Activated naive CD4-positive, alpha-beta T cell treated with Interleukin-2 at 50 U/mL for 16 hours (primary cell): ENCODE results near the gene MCTP1.
"Not testable (repeated sequence)": the region's sequence is repeated elsewhere in the genome, so short reads cannot be mapped to it uniquely, and the experiment has no call there.

Experiments used
- DNase-seq: peaks from one replicate; pipeline ENCODE4 v3.0.0-alpha.2; 2020

The MCTP1 gene

DNA sequence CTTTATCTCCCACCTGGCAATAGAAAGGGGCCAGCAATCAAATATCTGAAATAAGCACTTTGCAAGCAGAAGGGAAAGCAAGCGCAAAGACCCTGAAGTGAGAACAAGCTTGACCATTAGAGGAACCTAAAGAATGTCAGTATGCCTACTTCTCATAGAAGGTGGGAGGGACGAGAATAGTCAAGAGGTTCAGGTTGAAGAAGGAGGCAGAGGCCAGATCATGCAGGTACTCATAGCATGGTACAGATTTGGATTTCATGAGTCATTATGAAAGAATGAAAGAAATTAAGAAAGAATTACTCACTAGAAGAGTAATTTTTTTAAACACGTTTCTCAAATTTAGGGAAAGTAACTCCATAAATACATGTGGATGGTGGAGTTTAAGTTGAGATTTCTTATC is 33.7 kb downstream of the MCTP1 start:
- no peak for DNase-seq

DNA sequence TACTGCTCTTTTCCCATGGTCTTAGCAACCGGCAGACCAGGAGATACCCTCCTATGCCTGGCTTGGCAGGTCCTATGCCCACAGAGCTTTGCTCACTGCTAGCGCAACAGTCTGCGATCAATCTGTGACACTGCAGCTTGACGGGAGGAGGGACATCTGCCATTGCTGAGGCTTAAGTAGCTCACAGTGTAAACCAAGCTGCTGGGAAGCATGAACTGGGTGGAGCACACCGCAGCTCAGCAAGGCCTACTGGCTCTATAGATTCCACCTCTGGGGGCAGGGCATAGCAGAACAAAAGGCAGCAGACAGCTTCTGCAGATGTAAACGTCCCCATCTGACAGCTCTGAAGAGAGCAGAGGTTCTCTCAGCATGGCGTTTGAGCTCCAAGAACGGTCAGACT is 40.4 kb downstream of the MCTP1 start:
- no peak for DNase-seq

DNA sequence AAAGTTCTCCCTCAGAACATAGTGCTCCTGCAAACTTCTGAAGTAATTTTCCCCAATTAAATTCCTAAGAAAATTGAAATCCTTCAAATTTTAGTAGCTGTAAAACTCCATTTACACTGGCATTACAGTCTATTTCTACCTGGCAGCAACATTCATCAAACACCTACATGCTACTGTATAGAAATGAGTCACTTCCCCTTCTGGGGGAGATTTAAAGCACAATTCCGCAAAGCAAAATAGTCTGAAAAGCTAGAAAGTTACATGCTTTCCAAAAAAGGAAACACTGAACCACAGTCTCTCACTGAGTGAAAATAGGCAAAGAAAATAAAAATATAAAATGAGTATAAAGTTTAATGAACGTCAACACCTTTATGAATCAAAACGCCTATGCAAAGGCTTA is 43.3 kb downstream of the MCTP1 start:
- no peak for DNase-seq

DNA sequence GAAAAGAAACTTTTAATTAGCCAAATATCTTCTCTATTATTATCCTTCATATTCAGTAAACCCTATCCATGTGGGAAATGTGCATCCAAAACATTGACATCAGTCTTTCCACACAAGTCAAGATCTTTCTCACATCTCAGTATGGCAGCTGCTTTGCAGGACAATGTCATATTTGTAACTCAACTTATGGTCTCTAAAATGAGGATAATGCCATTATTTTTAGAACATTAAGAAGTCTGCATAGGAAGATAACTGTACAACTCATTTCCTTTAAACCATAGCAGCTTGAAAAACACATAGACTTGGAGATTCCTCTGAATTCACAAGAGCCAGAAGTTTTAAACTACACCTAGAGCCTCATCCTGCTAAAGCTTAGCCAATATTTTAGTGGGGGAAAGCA is 43.7 kb downstream of the MCTP1 start:
- DNase-seq: no peak

DNA sequence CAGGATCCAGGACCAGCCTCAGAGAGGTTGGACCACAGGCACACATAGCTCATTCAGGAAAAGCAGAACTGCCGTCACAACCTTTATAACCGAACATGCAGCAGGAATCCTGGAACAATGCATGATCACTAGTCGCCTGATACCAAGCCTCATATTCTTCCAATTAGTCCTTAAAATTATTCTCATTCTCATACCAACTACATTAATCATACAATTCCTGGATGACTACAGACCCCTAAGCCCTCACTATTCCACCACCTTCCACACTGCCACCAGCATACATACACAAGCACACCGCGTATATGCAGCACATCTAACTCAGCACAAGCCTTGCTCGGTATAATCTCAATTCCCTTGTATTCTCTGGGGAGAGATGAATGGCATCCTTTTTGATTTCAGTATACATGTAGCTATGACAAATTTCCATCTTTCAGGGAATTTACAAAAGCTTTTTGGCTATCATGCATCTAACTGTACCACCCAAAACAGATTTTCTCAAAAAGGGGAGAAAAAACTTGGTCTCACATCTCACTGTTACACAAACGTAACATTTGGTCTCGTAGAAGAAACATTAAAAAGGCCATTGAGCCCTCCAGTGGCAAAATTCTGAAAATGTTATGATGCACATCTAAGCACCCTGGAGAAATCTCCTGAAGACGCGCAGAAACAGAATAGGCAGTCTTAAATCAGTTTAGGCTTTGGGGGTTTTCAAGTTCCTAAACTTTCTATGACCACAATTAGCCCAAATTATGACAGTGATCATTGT is 46.2 kb downstream of the MCTP1 start:
- DNase-seq: no peak

DNA sequence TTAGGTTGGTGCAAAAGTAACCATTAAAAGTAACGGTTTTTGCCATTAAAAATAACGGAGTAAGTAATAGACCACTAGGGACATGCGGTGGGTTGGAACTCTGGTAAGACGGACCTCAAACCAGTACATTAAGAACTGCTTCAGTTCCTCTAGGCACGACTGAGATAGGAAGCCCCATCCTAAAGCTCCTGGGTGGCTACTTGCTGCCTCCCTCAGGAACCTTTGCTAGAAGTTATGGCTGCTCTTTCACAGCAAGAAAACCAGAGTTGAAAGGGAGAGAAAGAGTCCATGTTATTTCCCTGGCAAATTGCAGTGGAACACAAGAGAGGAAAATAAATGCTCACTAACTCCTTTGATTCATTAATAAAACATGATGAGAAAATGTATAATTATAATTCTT is 47.6 kb downstream of the MCTP1 start:
- no peak for DNase-seq

DNA sequence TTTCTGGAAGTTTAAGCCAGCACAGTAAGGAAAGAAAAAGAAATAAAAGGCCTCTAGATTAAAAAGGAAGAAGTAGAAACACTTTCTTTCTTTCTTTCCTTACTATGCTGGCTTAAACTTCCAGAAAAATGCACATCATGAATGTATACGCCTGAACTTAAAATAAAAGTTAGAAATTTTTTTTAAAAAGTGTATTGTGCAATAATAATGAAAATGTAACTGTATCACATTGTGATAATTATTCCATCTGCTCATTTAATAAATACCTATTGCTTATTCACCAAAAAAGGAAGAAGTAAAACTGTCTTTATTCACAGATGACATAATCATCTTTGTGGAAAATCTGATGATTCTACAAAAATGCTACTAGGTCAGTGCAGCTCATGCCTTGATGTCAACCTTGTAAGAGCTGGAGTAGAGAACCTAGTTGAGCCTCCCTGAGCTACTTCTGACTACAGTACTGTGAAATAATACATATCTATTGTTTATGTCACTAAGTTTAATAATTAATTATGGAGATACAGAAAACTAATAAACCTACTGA is 49.4 kb downstream of the MCTP1 start:
- no peak for DNase-seq

DNA sequence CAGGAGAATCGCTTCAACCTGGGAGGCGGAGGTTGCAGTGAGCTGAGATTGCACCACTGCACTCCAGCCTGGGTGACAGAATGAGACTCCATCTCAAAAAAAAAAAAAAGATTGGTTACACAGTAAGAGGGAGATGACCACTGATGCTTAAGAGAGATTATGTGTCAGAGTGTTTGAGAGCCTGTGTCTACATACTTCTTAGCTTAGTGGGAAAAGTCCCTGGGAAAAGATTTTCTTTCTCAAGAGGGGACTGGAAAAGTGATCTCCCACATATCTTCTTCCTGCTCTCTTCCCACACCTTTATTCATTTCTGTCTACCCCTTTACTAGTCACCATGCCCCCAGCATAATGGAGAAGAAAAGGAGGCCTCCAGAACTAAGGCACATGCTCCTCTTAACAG is 55.2 kb downstream of the MCTP1 start:
- DNase-seq: no peak

DNA sequence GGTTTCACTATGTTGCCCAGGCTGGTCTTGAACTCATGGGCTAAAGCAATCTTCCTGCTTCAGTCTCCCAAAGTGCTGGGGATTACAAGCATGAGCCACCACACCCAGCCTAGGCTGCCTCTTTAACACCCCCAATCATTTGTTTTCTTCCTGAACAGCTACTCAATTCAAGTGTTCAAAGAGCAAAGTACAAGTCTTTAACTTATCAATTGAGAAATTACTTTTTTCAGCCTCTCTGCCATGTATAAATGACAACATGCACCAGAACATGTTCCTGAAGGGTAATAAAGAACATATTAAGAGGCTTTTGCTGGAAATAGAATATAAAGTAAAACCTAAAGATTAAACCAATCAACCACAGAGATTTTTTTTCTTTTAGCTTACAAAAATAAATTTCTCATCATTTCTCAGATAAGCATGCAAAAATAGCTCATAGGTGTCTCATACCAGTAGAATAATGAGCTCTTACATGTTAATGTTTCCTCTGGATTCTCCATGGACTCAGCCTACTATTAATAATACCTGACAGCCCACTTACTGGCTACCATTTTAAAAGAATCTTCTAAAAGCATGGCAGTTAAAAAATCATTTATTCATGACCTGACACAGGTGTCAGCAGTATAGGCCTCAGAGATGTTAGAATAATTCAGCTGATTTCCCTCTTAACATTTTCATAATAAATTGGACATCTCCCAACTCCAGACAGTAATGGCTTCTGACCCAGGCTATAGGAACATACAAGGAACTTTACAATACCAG is 60.0 kb downstream of the MCTP1 start:
- DNase-seq: no peak

DNA sequence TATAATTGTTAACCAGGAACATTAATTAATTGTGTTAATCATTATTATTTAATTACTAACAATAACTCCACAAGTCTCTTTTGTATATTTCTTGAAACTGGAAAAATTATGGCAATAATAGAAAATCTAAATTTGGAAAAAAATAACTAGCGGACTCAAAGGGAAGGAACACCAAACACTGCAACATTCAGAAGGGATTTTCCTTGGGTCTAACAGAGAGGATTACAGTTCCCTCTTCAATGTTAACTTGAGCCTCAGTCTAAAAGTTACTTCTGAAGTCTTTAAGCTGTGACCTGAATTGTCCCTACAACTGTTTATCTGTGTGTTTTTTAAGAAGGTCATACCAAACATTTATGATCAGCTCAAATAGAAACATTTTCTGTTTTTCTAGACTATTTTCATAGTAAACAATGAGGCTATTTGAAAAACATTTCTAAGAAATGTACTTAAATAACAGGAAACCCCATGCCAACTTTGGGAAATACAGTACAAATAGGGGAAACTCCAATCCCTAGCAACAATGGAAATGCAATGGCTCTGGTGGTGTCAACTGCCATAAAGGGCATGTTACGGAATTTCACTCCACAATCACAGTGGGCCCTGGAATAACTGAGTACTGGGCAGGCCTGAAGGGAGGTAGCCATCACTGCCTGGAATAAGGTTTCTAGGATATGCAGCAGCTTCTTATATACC is 61.2 kb downstream of the MCTP1 start:
- no peak for DNase-seq

DNA sequence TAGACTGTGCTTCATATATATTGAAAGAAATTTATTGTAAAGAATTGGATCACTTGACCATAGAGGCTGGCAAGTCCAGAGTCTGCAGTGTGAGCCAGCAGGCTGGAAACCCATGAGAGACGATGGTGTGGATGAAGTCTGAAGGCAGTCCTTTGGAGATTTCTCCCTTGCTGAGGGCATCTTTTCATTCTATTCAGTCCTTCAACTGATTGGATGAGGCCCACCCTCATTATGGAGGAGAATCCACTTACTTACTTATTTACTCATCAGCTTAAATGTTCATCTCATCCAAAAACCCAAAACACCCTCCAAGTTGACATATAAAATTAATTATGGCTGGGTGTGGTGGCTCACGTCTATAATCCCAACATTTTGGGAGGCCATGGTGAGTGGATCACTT is 62.1 kb downstream of the MCTP1 start:
- DNase-seq: no peak

DNA sequence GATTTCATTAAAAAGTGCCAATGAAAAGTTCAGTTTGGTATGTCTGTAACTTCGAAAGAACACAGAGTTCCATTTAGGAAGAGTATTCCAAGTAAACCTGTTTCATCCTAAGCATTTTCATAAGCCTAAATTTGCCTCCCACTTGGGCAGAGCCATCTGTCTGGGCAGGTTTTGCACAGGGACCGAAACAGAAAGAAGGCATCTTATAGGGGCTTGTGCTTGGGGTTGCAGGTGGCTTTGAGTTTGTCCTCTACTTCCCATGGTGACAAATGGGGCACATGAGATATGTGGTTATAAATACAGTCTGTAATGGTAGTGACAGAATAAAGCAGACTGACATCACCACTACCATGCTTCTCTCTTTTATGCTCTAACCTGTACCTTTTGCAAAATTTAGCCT is 63.7 kb downstream of the MCTP1 start:
- DNase-seq: no peak

DNA sequence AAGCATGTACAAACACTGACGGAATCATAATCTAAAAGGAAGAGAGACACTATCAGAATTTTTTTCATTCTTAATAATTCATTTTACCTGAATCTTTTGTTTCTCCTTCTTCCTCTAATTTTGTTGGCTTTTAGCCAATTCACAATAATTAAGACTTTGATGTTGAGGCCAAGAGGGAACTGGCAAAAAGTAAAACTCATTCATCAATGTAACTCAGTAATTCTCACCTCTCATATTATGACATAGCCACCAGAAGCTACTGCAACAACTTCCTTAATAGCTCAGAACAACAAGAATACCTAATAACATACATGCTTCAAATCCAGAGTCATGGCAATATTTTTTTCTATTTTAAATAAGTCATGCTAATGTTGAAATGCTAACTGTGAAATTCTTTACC is 64.5 kb downstream of the MCTP1 start:
- DNase-seq: no peak

DNA sequence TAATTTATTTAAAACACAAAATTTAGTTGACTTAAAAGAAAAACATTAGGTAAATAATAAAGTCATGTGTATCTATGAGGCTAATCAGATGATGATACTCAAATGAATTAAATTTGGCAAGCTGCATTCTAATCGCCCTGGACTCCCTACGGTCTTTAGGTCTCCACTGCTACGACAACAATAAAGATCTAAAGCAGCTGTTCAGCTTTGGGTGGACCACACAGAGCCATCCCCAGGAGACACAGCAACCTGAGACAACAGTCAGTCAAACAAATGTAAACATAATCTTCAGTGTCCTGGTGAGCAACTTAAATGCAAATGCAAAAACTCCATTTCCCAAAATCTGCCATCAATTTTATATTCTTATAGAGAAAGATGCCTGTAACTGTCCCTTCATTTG is 65.5 kb downstream of the MCTP1 start:
- no peak for DNase-seq

DNA sequence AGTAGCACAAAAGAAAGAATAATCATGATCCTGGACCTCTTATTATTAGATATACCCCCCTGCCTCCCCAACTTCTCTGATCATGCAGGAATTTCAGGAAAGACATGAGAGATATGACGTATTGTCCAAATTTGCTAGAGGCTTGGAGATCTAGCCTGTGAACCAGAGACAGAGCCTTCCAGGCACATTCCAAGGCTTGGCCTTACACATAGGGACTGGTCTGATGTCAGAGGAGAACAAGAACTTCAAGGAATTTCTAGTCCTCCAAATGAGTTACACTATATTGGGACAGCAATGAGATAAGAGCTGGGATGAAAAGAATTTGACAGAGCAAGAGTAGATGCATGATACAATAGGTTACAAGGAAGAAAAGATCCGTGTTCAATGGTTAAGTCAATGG is 67.0 kb downstream of the MCTP1 start:
- no peak for DNase-seq

DNA sequence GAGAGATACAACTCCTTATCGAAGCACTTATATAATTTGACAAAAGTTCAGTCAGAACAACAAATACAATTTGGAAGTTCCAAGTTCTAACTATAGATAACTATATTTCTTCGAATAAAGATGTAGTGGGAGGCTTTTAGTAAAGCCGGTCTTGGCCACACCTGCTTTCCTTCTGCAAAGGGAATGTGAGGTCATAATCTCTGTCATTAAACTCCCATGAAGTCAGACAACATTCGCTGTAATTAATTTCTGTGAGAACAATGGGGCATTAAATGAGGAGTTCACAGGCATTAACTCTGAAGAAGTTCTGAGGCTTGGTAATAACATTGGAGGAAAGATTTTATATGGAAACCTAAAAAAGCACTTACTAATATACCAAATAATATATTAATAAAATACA is 67.5 kb downstream of the MCTP1 start:
- no peak for DNase-seq

DNA sequence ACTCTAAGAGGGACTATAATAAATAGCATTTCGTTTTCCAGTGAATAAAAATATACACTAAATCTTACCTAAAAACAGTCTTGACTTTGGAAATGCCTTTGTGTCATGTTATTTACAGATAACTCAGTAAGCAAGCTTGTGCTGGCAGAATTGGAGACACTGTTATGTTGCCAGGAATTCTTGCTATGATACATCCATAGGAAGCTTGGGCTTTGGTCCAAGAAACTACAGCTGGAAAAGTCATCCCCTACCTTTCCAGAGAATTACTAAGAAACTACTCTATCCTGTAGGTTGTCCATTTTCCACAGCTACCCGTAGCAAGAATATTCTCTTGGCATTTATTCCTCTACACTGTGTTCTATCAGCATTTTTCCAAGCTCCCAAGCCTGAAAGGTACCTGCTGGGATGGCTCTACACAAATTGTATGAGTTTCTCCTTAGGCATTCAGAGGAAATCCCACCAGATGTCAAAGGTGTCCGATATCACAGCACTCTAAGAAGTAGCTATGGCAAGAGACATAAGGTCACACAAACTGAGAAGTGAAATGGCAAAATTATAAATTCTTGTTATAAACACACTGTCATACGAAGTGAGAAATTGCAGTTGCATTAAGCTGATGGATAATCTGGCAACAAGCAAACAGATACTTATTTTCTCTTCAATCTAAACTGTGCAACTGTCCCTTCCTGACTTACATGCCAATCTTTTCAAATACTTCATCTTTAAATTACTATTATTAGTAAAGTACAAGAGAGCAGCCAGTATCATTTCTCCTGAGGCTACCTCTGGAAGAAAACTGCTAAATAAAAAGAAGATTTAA is 68.5 kb downstream of the MCTP1 start:
- DNase-seq: no peak

DNA sequence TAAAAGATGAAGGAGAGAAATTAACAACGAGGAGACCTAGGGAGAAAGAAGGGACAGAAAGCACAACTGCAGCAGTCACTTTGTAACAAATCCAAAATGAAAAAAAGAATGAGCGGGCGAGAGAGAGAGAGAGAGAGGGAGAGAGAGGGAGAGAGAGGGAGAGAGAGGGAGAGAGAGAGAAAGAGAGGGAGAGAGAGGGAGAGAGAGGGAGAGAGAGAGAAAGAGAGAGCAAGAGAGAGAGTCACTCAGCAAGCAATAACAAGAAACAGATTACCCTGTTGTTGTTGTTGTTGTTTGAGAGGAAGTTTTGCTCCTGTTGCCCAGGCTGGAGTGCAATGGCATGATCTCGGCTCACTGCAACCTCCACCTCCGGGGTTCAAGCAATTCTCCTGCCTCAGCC is 77.1 kb downstream of the MCTP1 start:
- DNase-seq: not testable (repeated sequence)

DNA sequence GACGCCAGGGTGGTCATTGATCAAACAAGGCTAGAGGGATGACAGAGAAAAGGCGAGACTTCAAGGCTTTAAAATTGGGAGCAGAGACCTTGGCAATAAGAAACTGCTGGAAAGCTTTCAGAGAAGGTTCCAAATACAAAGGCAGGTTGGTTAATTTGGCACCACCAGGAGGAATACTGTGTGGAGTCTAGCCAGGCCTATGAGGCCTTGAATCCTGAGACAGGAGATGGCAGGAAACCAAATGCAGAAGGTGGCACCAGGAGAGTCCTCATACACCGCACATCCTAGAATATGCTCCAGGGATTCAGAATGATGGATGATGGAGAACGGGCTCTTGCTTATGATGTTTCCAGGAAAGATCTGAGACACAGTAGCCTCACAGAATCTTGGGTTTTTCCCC is 90.0 kb downstream of the MCTP1 start:
- DNase-seq: no peak

DNA sequence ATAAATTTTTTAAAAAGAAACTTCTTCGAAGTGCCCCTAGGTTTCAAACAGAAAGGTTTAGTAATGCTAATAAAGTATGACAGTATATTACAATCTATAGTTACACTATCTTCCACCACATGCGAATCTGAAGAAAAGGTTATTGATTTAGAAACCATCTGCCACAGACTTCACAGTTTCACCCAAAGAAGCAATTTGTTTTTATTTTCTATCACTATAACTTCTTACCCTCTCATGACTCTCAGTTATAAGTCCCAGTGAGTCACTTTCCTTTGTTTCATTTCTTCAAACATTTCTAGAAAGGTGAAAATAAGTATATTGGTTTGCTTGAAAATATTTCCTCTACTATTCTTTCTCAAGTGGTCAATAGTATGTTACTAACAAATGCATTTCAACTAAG is 93.6 kb downstream of the MCTP1 start:
- no peak for DNase-seq

DNA sequence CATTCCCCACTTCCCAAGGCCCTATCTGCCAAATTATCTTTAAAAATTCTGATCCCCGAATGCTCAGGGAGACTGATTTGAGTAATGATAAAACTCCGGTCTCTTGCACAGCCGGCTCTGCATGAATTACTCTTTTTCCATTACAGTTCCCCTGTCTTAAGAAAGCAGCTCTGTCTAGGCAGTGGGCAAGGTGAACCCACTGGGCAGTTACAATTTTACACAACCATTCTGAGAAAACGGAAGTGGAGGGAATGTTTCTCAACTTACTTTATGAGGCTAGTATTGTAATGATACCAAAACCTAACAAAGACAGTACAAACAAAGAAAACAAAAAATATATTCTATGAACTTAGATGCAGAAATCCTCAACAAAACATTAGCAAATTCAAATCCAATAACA is 100.0 kb downstream of the MCTP1 start:
- no peak for DNase-seq

DNA sequence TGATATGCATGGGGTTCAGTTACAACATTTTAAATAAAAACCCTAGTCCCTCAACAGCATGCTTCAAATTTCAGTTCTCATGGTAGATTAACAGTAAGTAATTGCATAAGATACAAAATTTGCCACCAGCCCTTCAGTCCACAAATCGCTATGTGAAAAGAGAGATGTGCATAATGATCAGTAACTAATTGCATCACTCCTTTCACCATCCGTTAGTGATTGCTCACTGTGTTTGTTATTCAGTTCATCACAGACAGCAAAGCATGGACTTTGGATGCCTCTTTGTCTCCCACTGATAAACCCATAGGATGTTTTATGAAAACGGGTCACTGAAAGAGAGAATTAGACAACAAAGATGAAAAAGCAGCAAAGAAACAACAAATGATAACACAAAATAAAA is 103.2 kb downstream of the MCTP1 start:
- no peak for DNase-seq
